ENCODE measurements around the gene BECN2. TPM values are rescaled to one million over a fixed set of nuclear protein-coding genes. Genes with fewer than 3 reads are reported as not detected.
"Not testable (repeated sequence)": the region's sequence is repeated elsewhere in the genome, so short reads cannot be mapped to it uniquely, and the experiment has no call there.

The BECN2 gene
- polyA plus RNA-seq, 1 donor from 2014 or later = not detected

DNA sequence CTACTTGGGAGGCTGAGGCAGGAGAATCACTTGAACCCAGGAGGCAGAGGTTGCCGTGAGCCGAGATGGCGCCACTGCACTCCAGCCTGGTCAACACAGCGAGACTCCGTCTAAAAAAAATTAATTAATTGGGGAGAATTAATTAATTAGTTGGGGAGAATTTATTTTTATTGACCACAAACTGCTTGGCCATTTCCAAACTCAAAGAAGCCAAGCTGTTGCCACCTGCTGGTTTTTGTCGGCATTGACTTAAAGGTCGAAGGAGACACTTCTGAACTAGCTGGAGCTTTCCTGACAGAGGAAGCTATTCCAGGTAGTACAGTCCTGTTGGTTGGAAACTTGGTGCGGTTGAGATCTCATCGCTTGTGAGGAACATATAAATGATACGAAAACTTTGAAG is 28.2 kb downstream of the BECN2 start:
- no peaks in the 10 kb centered on the region for H3K9me3 ChIP-seq (ENCODE audit: low read length)
- H3K36me3 ChIP-seq (ENCODE audit: insufficient read depth, low read length) = no peaks in the 10 kb centered on the region
- no peak overlapping the region for H2AFZ ChIP-seq (ENCODE audit: low read depth, low read length)
- TF ChIP-seq TAF1 (IDR thresholded peaks at IDR 0.05; ENCODE audit: low read depth) (no peak), EZH2 (IDR thresholded peaks at IDR 0.05; ENCODE audit: borderline replicate concordance, insufficient read depth, low read length, poor library complexity, severe bottlenecking) (no peak), EP300 (conservative IDR thresholded peaks at IDR 0.05; ENCODE audit: poor library complexity, severe bottlenecking) (no peak), RAD21 (conservative IDR thresholded peaks at IDR 0.05) (peak; percentile 18), MXI1 (conservative IDR thresholded peaks at IDR 0.05; ENCODE audit: poor library complexity, severe bottlenecking) (no peak), SMC3 (conservative IDR thresholded peaks at IDR 0.05; ENCODE audit: poor library complexity) (peak; percentile 17), POLR2AphosphoS5 (IDR thresholded peaks at IDR 0.05) (no peak)
- TF ChIP-seq, protein P1, sequence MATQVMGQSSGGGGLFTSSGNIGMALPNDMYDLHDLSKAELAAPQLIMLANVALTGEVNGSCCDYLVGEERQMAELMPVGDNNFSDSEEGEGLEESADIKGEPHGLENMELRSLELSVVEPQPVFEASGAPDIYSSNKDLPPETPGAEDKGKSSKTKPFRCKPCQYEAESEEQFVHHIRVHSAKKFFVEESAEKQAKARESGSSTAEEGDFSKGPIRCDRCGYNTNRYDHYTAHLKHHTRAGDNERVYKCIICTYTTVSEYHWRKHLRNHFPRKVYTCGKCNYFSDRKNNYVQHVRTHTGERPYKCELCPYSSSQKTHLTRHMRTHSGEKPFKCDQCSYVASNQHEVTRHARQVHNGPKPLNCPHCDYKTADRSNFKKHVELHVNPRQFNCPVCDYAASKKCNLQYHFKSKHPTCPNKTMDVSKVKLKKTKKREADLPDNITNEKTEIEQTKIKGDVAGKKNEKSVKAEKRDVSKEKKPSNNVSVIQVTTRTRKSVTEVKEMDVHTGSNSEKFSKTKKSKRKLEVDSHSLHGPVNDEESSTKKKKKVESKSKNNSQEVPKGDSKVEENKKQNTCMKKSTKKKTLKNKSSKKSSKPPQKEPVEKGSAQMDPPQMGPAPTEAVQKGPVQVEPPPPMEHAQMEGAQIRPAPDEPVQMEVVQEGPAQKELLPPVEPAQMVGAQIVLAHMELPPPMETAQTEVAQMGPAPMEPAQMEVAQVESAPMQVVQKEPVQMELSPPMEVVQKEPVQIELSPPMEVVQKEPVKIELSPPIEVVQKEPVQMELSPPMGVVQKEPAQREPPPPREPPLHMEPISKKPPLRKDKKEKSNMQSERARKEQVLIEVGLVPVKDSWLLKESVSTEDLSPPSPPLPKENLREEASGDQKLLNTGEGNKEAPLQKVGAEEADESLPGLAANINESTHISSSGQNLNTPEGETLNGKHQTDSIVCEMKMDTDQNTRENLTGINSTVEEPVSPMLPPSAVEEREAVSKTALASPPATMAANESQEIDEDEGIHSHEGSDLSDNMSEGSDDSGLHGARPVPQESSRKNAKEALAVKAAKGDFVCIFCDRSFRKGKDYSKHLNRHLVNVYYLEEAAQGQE (IDR thresholded peaks at IDR 0.05; ENCODE audit: borderline replicate concordance) = no peak
- TF ChIP-seq, protein P2, sequence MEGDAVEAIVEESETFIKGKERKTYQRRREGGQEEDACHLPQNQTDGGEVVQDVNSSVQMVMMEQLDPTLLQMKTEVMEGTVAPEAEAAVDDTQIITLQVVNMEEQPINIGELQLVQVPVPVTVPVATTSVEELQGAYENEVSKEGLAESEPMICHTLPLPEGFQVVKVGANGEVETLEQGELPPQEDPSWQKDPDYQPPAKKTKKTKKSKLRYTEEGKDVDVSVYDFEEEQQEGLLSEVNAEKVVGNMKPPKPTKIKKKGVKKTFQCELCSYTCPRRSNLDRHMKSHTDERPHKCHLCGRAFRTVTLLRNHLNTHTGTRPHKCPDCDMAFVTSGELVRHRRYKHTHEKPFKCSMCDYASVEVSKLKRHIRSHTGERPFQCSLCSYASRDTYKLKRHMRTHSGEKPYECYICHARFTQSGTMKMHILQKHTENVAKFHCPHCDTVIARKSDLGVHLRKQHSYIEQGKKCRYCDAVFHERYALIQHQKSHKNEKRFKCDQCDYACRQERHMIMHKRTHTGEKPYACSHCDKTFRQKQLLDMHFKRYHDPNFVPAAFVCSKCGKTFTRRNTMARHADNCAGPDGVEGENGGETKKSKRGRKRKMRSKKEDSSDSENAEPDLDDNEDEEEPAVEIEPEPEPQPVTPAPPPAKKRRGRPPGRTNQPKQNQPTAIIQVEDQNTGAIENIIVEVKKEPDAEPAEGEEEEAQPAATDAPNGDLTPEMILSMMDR (IDR thresholded peaks at IDR 0.05; ENCODE audit: poor library complexity, severe bottlenecking) = peak; percentile 26
- no peaks in the 10 kb centered on the region for H4K20me1 ChIP-seq (ENCODE audit: insufficient read depth)
- H3K27me3 ChIP-seq (ENCODE audit: insufficient read depth, low read depth, low read length) = no peaks in the 10 kb centered on the region
- no peak overlapping the region for H3K27ac ChIP-seq (ENCODE audit: low read length)
- H3F3A ChIP-seq (ENCODE audit: insufficient read depth, low read length, poor library complexity, severe bottlenecking) = no peaks in the 10 kb centered on the region
- no peaks in the 10 kb centered on the region for H3K79me2 ChIP-seq (replicated peaks; ENCODE audit: insufficient read depth, low read length)
- H3K9me2 ChIP-seq (ENCODE audit: insufficient read depth, low read length) = no peaks in the 10 kb centered on the region
- no peak overlapping the region for H3K4me2 ChIP-seq (ENCODE audit: low read length)
- no peak overlapping the region for H3K9ac ChIP-seq (ENCODE audit: low read length)
- H3K4me3 ChIP-seq (ENCODE audit: low read length) = no peak overlapping the region

DNA sequence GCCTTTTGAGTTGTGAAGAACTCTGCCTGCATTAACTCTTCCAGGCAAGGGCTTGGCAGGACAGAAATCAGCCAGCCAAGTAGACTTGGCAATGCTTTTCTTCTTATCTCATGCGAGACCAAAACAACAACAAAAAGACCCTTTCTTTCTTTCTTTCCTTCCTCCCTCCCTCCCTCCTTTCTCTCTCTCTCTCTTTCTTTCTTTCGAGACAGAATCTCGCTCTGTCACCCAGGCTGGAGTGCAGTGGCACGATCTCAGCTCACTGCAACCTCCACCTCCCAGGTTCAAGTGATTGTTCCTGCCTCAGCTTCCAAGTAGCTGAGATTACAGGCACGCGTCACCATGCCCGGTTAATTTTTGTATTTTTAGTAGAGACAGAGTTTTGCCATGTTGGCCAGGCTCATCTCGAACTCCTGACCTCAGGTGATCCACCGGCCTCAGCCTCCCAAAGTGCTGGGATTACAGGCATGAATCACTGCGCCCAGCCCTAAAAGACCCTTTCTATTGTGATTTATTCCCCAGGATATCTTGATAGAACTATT is 30.9 kb downstream of the BECN2 start:
- not testable (repeated sequence) for H4K20me1 ChIP-seq (ENCODE audit: insufficient read depth); H3K4me2 ChIP-seq (ENCODE audit: low read length); H3K27ac ChIP-seq (ENCODE audit: low read length); H3K27me3 ChIP-seq (ENCODE audit: insufficient read depth, low read depth, low read length); H3K79me2 ChIP-seq (replicated peaks; ENCODE audit: insufficient read depth, low read length); H3K36me3 ChIP-seq (ENCODE audit: insufficient read depth, low read length); H3K9me2 ChIP-seq (ENCODE audit: insufficient read depth, low read length); H3K9ac ChIP-seq (ENCODE audit: low read length); H3K4me3 ChIP-seq (ENCODE audit: low read length); H3F3A ChIP-seq (ENCODE audit: insufficient read depth, low read length, poor library complexity, severe bottlenecking); H3K9me3 ChIP-seq (ENCODE audit: low read length); H2AFZ ChIP-seq (ENCODE audit: low read depth, low read length)

DNA sequence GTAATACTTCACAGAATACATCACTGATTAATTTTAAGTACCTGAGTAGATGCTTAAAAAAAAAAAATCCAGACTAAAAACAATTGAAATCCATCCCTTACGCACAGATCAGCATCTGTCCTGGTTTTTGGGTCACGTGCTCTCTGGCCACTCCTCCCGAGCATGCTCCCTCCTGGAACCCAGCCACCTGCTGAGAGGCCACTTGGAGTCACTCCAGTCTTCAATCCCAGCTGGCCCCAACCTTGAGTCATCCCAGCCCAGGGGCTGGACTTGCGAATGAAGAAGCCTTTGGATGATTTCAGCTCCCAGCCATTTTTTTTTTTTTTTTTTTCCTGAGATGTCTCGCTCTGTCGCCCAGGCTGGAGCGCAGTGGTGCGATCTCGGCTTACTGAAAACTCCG is 32.5 kb downstream of the BECN2 start:
- no peak for TF ChIP-seq MXI1 (conservative IDR thresholded peaks at IDR 0.05; ENCODE audit: poor library complexity, severe bottlenecking)
- no peak for TF ChIP-seq TAF1 (IDR thresholded peaks at IDR 0.05; ENCODE audit: low read depth)
- TF ChIP-seq EZH2 (IDR thresholded peaks at IDR 0.05; ENCODE audit: borderline replicate concordance, insufficient read depth, low read length, poor library complexity, severe bottlenecking) = no peak
- TF ChIP-seq, protein P2 (IDR thresholded peaks at IDR 0.05; ENCODE audit: poor library complexity, severe bottlenecking) = no peak
- TF ChIP-seq RAD21 (conservative IDR thresholded peaks at IDR 0.05) = no peak
- TF ChIP-seq SMC3 (conservative IDR thresholded peaks at IDR 0.05; ENCODE audit: poor library complexity) = no peak
- no peak for TF ChIP-seq EP300 (conservative IDR thresholded peaks at IDR 0.05; ENCODE audit: poor library complexity, severe bottlenecking)
- H3K9me2 ChIP-seq (ENCODE audit: insufficient read depth, low read length) = no peaks in the 10 kb centered on the region
- H3K4me3 ChIP-seq (ENCODE audit: low read length) = no peak overlapping the region
- no peaks in the 10 kb centered on the region for H3K9me3 ChIP-seq (ENCODE audit: low read length)
- H4K20me1 ChIP-seq (ENCODE audit: insufficient read depth) = no peaks in the 10 kb centered on the region
- H2AFZ ChIP-seq (ENCODE audit: low read depth, low read length) = no peak overlapping the region
- no peaks in the 10 kb centered on the region for H3F3A ChIP-seq (ENCODE audit: insufficient read depth, low read length, poor library complexity, severe bottlenecking)
- no peaks in the 10 kb centered on the region for H3K27me3 ChIP-seq (ENCODE audit: insufficient read depth, low read depth, low read length)
- H3K36me3 ChIP-seq (ENCODE audit: insufficient read depth, low read length) = no peaks in the 10 kb centered on the region
- no peak overlapping the region for H3K27ac ChIP-seq (ENCODE audit: low read length)
- H3K9ac ChIP-seq (ENCODE audit: low read length) = no peak overlapping the region
- H3K79me2 ChIP-seq (replicated peaks; ENCODE audit: insufficient read depth, low read length) = no peaks in the 10 kb centered on the region
- no peak overlapping the region for H3K4me2 ChIP-seq (ENCODE audit: low read length)

Data from neural cell (in vitro differentiated cells).